ENCODE measurements around the gene REM2.

Gene REM2

GRCh38 chr14:22841769-22842168 lies 41.3 kb upstream of the REM2 start:
- H3K27ac ChIP-seq (replicated peaks), result no peak overlapping the region
- TF ChIP-seq CTCF (IDR thresholded peaks at IDR 0.05; ENCODE audit: insufficient read depth, low read length) (no peak), SPI1 (IDR thresholded peaks at IDR 0.05; ENCODE audit: borderline replicate concordance, low read depth) (no peak), GABPA (IDR thresholded peaks at IDR 0.05; ENCODE audit: low read depth) (no peak), POLR2AphosphoS5 (IDR thresholded peaks at IDR 0.05; ENCODE audit: low read depth) (no peak), REST (IDR thresholded peaks at IDR 0.05; ENCODE audit: insufficient replicate concordance, low read depth) (no peak)
- H3K4me3 ChIP-seq (replicated peaks; ENCODE audit: insufficient read depth, low read length), result no peak overlapping the region
- H3K27me3 ChIP-seq (ENCODE audit: insufficient read depth, poor library complexity, severe bottlenecking), result no peaks in the 10 kb centered on the region
- DNase-seq (ENCODE audit: low read depth in 1 of 2, low spot score in 1 of 2), result no peak

GRCh38 chr14:22842211-22843122 lies 40.6 kb upstream of the REM2 start:
- DNase-seq (ENCODE audit: low read depth in 1 of 2, low spot score in 1 of 2), result no peak
- TF ChIP-seq SPI1 (IDR thresholded peaks at IDR 0.05; ENCODE audit: borderline replicate concordance, low read depth) (no peak), REST (IDR thresholded peaks at IDR 0.05; ENCODE audit: insufficient replicate concordance, low read depth) (no peak), GABPA (IDR thresholded peaks at IDR 0.05; ENCODE audit: low read depth) (no peak), CTCF (IDR thresholded peaks at IDR 0.05; ENCODE audit: insufficient read depth, low read length) (no peak), POLR2AphosphoS5 (IDR thresholded peaks at IDR 0.05; ENCODE audit: low read depth) (no peak)
- Histone ChIP-seq H3K27me3 (ENCODE audit: insufficient read depth, poor library complexity, severe bottlenecking) (no peaks in the 10 kb centered on the region), H3K27ac (replicated peaks) (no peak overlapping the region), H3K4me3 (replicated peaks; ENCODE audit: insufficient read depth, low read length) (no peak overlapping the region)

- H3K27me3 ChIP-seq (ENCODE audit: insufficient read depth, poor library complexity, severe bottlenecking), result no peaks in the 10 kb centered on the region
- no peak overlapping the region for H3K4me3 ChIP-seq (replicated peaks; ENCODE audit: insufficient read depth, low read length)
- no peak overlapping the region for H3K27ac ChIP-seq (replicated peaks)
- no peak for DNase-seq (ENCODE audit: low read depth in 1 of 2, low spot score in 1 of 2)
- no peak for TF ChIP-seq GABPA (IDR thresholded peaks at IDR 0.05; ENCODE audit: low read depth)
- TF ChIP-seq REST (IDR thresholded peaks at IDR 0.05; ENCODE audit: insufficient replicate concordance, low read depth), result no peak
- TF ChIP-seq CTCF (IDR thresholded peaks at IDR 0.05; ENCODE audit: insufficient read depth, low read length), result no peak
- no peak for TF ChIP-seq POLR2AphosphoS5 (IDR thresholded peaks at IDR 0.05; ENCODE audit: low read depth)
- TF ChIP-seq SPI1 (IDR thresholded peaks at IDR 0.05; ENCODE audit: borderline replicate concordance, low read depth), result no peak
Observed at GRCh38 chr14:22843123-22843925, 39.7 kb upstream of the REM2 start.
